Activated CD4-positive, alpha-beta T cell treated with anti-CD3 and anti-CD28 coated beads, Interleukin-2, amount 50 U/mL, for 4 hours (primary cell): Measurements from ENCODE around the gene DIAPH3.

ENCODE experiments used
- DNase-seq, 2 experiments: peaks; one replicate each; pipeline ENCODE4 v3.0.0-alpha.2; 2020

Gene DIAPH3

GRCh38 chr13:59951011-59951410 lies 212.7 kb downstream of the DIAPH3 start:
- no peak for DNase-seq

- no peak for DNase-seq
Measured at GRCh38 chr13:59950266-59950665, 213.5 kb downstream of the DIAPH3 start.

- no peak for DNase-seq
Measured at GRCh38 chr13:59948686-59949085, 215.0 kb downstream of the DIAPH3 start.

GRCh38 chr13:59946944-59947343 lies 216.8 kb downstream of the DIAPH3 start:
- no peak for DNase-seq

- no peak for DNase-seq
Measured at GRCh38 chr13:59931621-59932020, 232.1 kb downstream of the DIAPH3 start.

GRCh38 chr13:59924256-59924655 lies 239.5 kb downstream of the DIAPH3 start:
- DNase-seq, result no peak

GRCh38 chr13:59915252-59915651 lies 248.5 kb downstream of the DIAPH3 start:
- no peak for DNase-seq

GRCh38 chr13:59914556-59914955 lies 249.2 kb downstream of the DIAPH3 start:
- DNase-seq, result no peak

- DNase-seq, result no peak
Measured at GRCh38 chr13:59906413-59907049, 257.2 kb downstream of the DIAPH3 start.

GRCh38 chr13:59901191-59901590 lies 262.5 kb downstream of the DIAPH3 start:
- no peak for DNase-seq

- DNase-seq, result no peak
Measured at GRCh38 chr13:59898066-59898465, 265.7 kb downstream of the DIAPH3 start.

- DNase-seq, result no peak
Measured at GRCh38 chr13:59893266-59893665, 270.5 kb downstream of the DIAPH3 start.

- no peak for DNase-seq
Measured at GRCh38 chr13:59891053-59891452, 272.7 kb downstream of the DIAPH3 start.

GRCh38 chr13:59890054-59890453 lies 273.7 kb downstream of the DIAPH3 start:
- no peak for DNase-seq

GRCh38 chr13:59888408-59888807 lies 275.3 kb downstream of the DIAPH3 start:
- DNase-seq, result no peak

GRCh38 chr13:59885076-59885475 lies 278.7 kb downstream of the DIAPH3 start:
- no peak for DNase-seq

- DNase-seq, result no peak
Measured at GRCh38 chr13:59883885-59884284, 279.8 kb downstream of the DIAPH3 start.

GRCh38 chr13:59880468-59880867 lies 283.3 kb downstream of the DIAPH3 start:
- DNase-seq, result no peak

GRCh38 chr13:59879281-59879680 lies 284.4 kb downstream of the DIAPH3 start:
- DNase-seq, result no peak

- no peak for DNase-seq
Measured at GRCh38 chr13:59877933-59878332, 285.8 kb downstream of the DIAPH3 start.

GRCh38 chr13:59874973-59875372 lies 288.8 kb downstream of the DIAPH3 start:
- DNase-seq, result no peak

- DNase-seq, result no peak
Measured at GRCh38 chr13:59873856-59874255, 289.9 kb downstream of the DIAPH3 start.

GRCh38 chr13:59873309-59873708 lies 290.4 kb downstream of the DIAPH3 start:
- DNase-seq, result no peak

- DNase-seq, result no peak
Measured at GRCh38 chr13:59867867-59868266, 295.9 kb downstream of the DIAPH3 start.

- DNase-seq, result no peak
Measured at GRCh38 chr13:59865398-59865797, 298.3 kb downstream of the DIAPH3 start.
